Activated CD4-positive, alpha-beta T cell treated with anti-CD3 and anti-CD28 coated beads, Interleukin-2, amount 10 ng/mL, durations not matched to agents 7 days and 5 days (primary cell): ENCODE measurements around the gene TAGLN2. TPM values are rescaled to one million over a fixed set of nuclear protein-coding genes. Genes with fewer than 3 reads are reported as not detected.

Experiments
- microRNA-seq: library from miRNA; unstranded; fragments of <30 nt; microRNA quantifications from one replicate; pipeline ENCODE4 v1.2.0, GENCODE V29; 2021; ENCODE audit warnings: borderline microRNAs expressed, borderline replicate concordance
- total RNA-seq, 2 experiments: library from RNA; stranded (reverse); gene quantifications; one replicate each; pipeline ENCODE4 v1.2.3, GENCODE V29; 2021

TAGLN2 gene
- total RNA-seq, 2 experiments from 2014 or later = 429 to 461 TPM

Small RNAs within 50 kb of the gene (microRNA-seq; reads per million reads assigned to microRNA genes)
- 0.84 reads per million for gene MIR4259

Other genes starting within 250 kb of the TAGLN2 start
- gene CRP, start 210.9 kb downstream of the TAGLN2 start, total RNA-seq = not detected
- gene DUSP23, start 144.5 kb downstream of the TAGLN2 start, total RNA-seq = 10 to 100 TPM; 22.9 to 23.8 TPM
- under 1 TPM in 1 of 2 experiments, not detected in 1; 0.15 TPM for gene FCRL6, start 123.1 kb downstream of the TAGLN2 start, total RNA-seq
- under 1 TPM; 0.47 to 0.89 TPM for gene SLAMF8, start 98.6 kb downstream of the TAGLN2 start, total RNA-seq
- gene VSIG8, start 62.9 kb downstream of the TAGLN2 start, total RNA-seq = not detected
- under 1 TPM; 0.25 to 0.37 TPM for gene CFAP45, start 25.3 kb downstream of the TAGLN2 start, total RNA-seq
- gene IGSF9, start 20.1 kb upstream of the TAGLN2 start, total RNA-seq = not detected
- gene SLAMF9, start 28.7 kb upstream of the TAGLN2 start, total RNA-seq = not detected
- gene PIGM, start 106.5 kb upstream of the TAGLN2 start, total RNA-seq = 1 to 10 TPM; 5.9 to 6.4 TPM
- gene KCNJ10, start 144.7 kb upstream of the TAGLN2 start, total RNA-seq = not detected
- gene KCNJ9, start 156.0 kb upstream of the TAGLN2 start, total RNA-seq = not detected
- 10 to 100 TPM; 36.4 to 40.9 TPM for gene IGSF8, start 173.1 kb upstream of the TAGLN2 start, total RNA-seq
- gene ATP1A2, start 190.3 kb upstream of the TAGLN2 start, total RNA-seq = not detected
- gene ATP1A4, start 226.1 kb upstream of the TAGLN2 start, total RNA-seq = not detected